ENCODE measurements around the gene SPTB. TPM values are rescaled to one million over a fixed set of nuclear protein-coding genes. Genes with fewer than 3 reads are reported as not detected.

Gene SPTB
- total and polyA plus RNA-seq, 10 of the 15 experiments (the other 5 are each of a cell fraction or from before 2014, with no cell fraction given): under 0.01 to 0.04 (median 0.02) TPM; not detected in 4

GRCh38 chr14:64760146-64760755 lies 119.5 kb downstream of the SPTB start:
- no TSS peak for BruUV-seq (replicated peaks)
- intact Hi-C loops (cut with micrococcal nuclease; ENCODE audit: unreplicated experiment) (loop anchor here (1.0 to 10.0 kb wide), 4 partner anchors 131 to 415 kb away; partner anchors contain the start of gene HSPA2), in situ Hi-C loops (cut with MboI) (loop anchor here (5.0 to 10.0 kb wide), 2 partner anchors 88 to 415 kb away; no protein-coding TSS in a partner anchor)
- no peaks in the 10 kb centered on the region for H3K4me1 ChIP-seq (ENCODE audit: control insufficient read depth, insufficient read depth, low read length)
- ChIA-PET RAD21 (ENCODE audit: unreplicated experiment) (interaction anchor here (1.6 to 2.5 kb wide), 3 partner anchors 21 to 131 kb away, joined by 3 to 19 read pairs (median 16); no protein-coding TSS in a partner anchor), POLR2A (no interaction called here), CTCF (interaction anchor here (0.6 to 3.3 kb wide), 11 partner anchors 10 to 221 kb away, joined by 3 to 60 read pairs (median 6); no protein-coding TSS in a partner anchor), SMC1A (ENCODE audit: uncharacterized antibody, unreplicated experiment) (interaction anchor here (1.2 to 2.4 kb wide), 4 partner anchors 14 to 130 kb away, joined by 3 to 30 read pairs (median 3); no protein-coding TSS in a partner anchor)
- H3K36me3 ChIP-seq (ENCODE audit: control insufficient read depth in 2 of 2, insufficient read depth in 2 of 2, low read length in 1 of 2): no peaks in the 10 kb centered on the region
- H3K9ac ChIP-seq (ENCODE audit: control insufficient read depth, insufficient read depth, low read length): no peak overlapping the region
- FAIRE-seq (peak; percentile 81), DNase-seq (ENCODE audit: low read depth, low spot score) (no peak), ATAC-seq (peak; percentile 70)
- H3K27me3 ChIP-seq (replicated peaks in 1 of 2; ENCODE audit: control insufficient read depth in 2 of 2, insufficient read depth in 2 of 2, low read length in 1 of 2): no peaks in the 10 kb centered on the region; a peak in 1 of 4 replicates
- no peak overlapping the region for H2AFZ ChIP-seq (ENCODE audit: control insufficient read depth, low read depth, low read length)
- H3K27ac ChIP-seq (ENCODE audit: control insufficient read depth, insufficient read depth): no peak overlapping the region
- 29% methylated on average over 8 of the region's 8 CpGs for WGBS (ENCODE audit: insufficient coverage, insufficient replicate concordance, low lambda C conversion rate, missing lambda C conversion rate)
- H3K9me3 ChIP-seq (replicated peaks; ENCODE audit: control insufficient read depth, insufficient read depth, low read length): no peaks in the 10 kb centered on the region
- H3K4me3 ChIP-seq: no peak overlapping the region
- H3K79me2 ChIP-seq (ENCODE audit: control insufficient read depth, insufficient read depth, low read length): no peaks in the 10 kb centered on the region
- no peaks in the 10 kb centered on the region; the same call in 1 of the 2 replicates for H4K20me1 ChIP-seq (ENCODE audit: control insufficient read depth, insufficient read depth)
- TF ChIP-seq SMC3 (IDR thresholded peaks at IDR 0.05; ENCODE audit: borderline replicate concordance, low read length) (peak; percentile 71), CTCF (IDR thresholded peaks at IDR 0.05 in 2 of 3, conservative IDR thresholded peaks at IDR 0.05 in 1 of 3; ENCODE audit: control insufficient read depth in 2 of 3, extremely low read depth in 1 of 3, insufficient read depth in 1 of 3, low read depth in 3 of 3, low read length in 3 of 3) (peak; percentile 76 to 93 (median 83)), EZH2 (IDR thresholded peaks at IDR 0.05; ENCODE audit: borderline replicate concordance, control insufficient read depth, low read depth, low read length) (no peak), RAD21 (IDR thresholded peaks at IDR 0.05; ENCODE audit: insufficient read depth, low read depth, low read length) (peak; percentile 56), MTA2 (IDR thresholded peaks at IDR 0.05; ENCODE audit: low read depth) (no peak), NR2F1 (conservative IDR thresholded peaks at IDR 0.05) (no peak), RFX5 (IDR thresholded peaks at IDR 0.05; ENCODE audit: low read depth, low read length) (0 out of 2 replicates have a peak, but pooled peaks have one; percentile 26), TCF7 (IDR thresholded peaks at IDR 0.05; ENCODE audit: borderline replicate concordance) (no peak)
- H3K4me2 ChIP-seq (ENCODE audit: control insufficient read depth, insufficient read depth): no peak overlapping the region
